Testis (tissue), 3 donors: ENCODE results near the gene PHAF1. TPM values are rescaled to one million over a fixed set of nuclear protein-coding genes. Genes with fewer than 3 reads are reported as not detected.

Experiments
- DNase-seq: peaks from one replicate; pipeline ENCODE4 v3.0.0-alpha.2; 2019
- H3K27ac ChIP-seq, 2 donors: fragments of 200-600 bp; sonication (generic); one replicate each; pipeline ENCODE4 v1.5.1; 2019
- H3K27me3 ChIP-seq: fragments of 200-600 bp; sonication (generic); one replicate; pipeline ENCODE4 v1.5.1; 2019
- H3K36me3 ChIP-seq: fragments of 200-600 bp; sonication (generic); one replicate; pipeline ENCODE4 v1.5.1; 2017; ENCODE audit warnings: low read depth; ENCODE audit errors: missing control alignments
- H3K4me1 ChIP-seq: fragments of 200-600 bp; sonication (generic); one replicate; pipeline ENCODE4 v1.5.1; 2019
- H3K4me3 ChIP-seq, 2 donors: fragments of 200-600 bp; sonication (generic); one replicate each; pipeline ENCODE4 v1.5.1; 2017 to 2019
- H3K9me3 ChIP-seq: fragments of 200-600 bp; sonication (generic); one replicate; pipeline ENCODE4 v1.5.1; 2017
- POLR2A ChIP-seq: fragments of 450-650 bp; IDR thresholded peaks from one replicate; pipeline ENCODE4 v1.6.1; 2017; ENCODE audit warnings: antibody characterized with exemption, mild to moderate bottlenecking, moderate library complexity
- WGBS, 2 donors: methylation state at CpG; one replicate each; pipeline ENCODE4 v1.1.5; 2018; 5-methylcytosine and 5-hydroxymethylcytosine counted together
- intact Hi-C: fragments of 100-400 bp; cut with DNase I; formaldehyde crosslinking; loops from one replicate; pipeline ENCODE4 v1.15.1; 2023; ENCODE audit warnings: low total_unique reads
- polyA plus RNA-seq: library from polyadenylated mRNA; stranded (reverse); fragments of 350-450 nt; fragmentation: Illumina TruSeq; extraction: RNeasy Lipid Tissue Mini Kit (QIAGEN cat#74804); gene quantifications from one replicate; pipeline ENCODE4 v1.2.3, GENCODE V29; 2014; ENCODE audit warnings: low read depth, low replicate concordance; ENCODE audit not compliant: insufficient read depth
- total RNA-seq, 2 donors: library from RNA; depleted of rRNA; stranded (reverse); fragments of >200 nt; gene quantifications; one replicate each; pipeline ENCODE4 v1.2.3, GENCODE V29; 2016
- TF ChIP-seq, protein P1 (sequence below), 3 experiments: fragments of 450-650 bp in 2 of 3; fragments of 200-600 bp in 1 of 3; sonication (generic) in 1 of 3; IDR thresholded peaks; one replicate each; pipeline ENCODE4 v1.5.1; 2016 to 2019; ENCODE audit warnings: antibody characterized with exemption in 3 of 3, mild to moderate bottlenecking in 2 of 3, moderate library complexity in 1 of 3

Gene PHAF1
- total and polyA plus RNA-seq, 3 donors from 2014 or later: 31.2 to 41.6 (median 32.6) TPM

GRCh38 chr16:67194260-67194659, 84.5 kb downstream of the PHAF1 start:
- 93 to 95% methylated on average over 3 to 6 of the region's 6 CpGs for WGBS, 2 donors
- no peak for DNase-seq
- Histone ChIP-seq H3K27me3 (no peaks in the 10 kb centered on the region), H3K9me3 (no peaks in the 10 kb centered on the region), H3K4me1 (peaks cover 46% of the 10 kb centered on the region), H3K27ac (no peak overlapping the region), H3K4me3 (no peak overlapping the region), H3K36me3 (no peaks in the 10 kb centered on the region)
- TF ChIP-seq, protein P1, sequence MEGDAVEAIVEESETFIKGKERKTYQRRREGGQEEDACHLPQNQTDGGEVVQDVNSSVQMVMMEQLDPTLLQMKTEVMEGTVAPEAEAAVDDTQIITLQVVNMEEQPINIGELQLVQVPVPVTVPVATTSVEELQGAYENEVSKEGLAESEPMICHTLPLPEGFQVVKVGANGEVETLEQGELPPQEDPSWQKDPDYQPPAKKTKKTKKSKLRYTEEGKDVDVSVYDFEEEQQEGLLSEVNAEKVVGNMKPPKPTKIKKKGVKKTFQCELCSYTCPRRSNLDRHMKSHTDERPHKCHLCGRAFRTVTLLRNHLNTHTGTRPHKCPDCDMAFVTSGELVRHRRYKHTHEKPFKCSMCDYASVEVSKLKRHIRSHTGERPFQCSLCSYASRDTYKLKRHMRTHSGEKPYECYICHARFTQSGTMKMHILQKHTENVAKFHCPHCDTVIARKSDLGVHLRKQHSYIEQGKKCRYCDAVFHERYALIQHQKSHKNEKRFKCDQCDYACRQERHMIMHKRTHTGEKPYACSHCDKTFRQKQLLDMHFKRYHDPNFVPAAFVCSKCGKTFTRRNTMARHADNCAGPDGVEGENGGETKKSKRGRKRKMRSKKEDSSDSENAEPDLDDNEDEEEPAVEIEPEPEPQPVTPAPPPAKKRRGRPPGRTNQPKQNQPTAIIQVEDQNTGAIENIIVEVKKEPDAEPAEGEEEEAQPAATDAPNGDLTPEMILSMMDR (IDR thresholded peaks at IDR 0.05): no peak
- TF ChIP-seq POLR2A: no peak
- intact Hi-C loops: no loop called here

- no peaks in the 10 kb centered on the region for H3K9me3 ChIP-seq
- H3K4me1 ChIP-seq: peaks cover 43% of the 10 kb centered on the region
- H3K27ac ChIP-seq: no peak overlapping the region
- no peak for TF ChIP-seq POLR2A
- TF ChIP-seq, protein P1 (IDR thresholded peaks at IDR 0.05): no peak
- WGBS, 2 donors: 73% methylated on average over 4 to 5 of the region's 5 CpGs
- intact Hi-C loops: no loop called here
- H3K4me3 ChIP-seq: no peak overlapping the region
- H3K27me3 ChIP-seq: no peaks in the 10 kb centered on the region
- DNase-seq: no peak
- H3K36me3 ChIP-seq: no peaks in the 10 kb centered on the region
Measured at GRCh38 chr16:67195676-67196075, 85.9 kb downstream of the PHAF1 start.

- no peaks in the 10 kb centered on the region for H3K27me3 ChIP-seq
- WGBS, 2 donors: 100% methylated on average over 1 of the region's 1 CpG
- TF ChIP-seq, protein P1 (IDR thresholded peaks at IDR 0.05): no peak
- TF ChIP-seq POLR2A: no peak
- intact Hi-C loops: no loop called here
- DNase-seq: no peak
- H3K4me3 ChIP-seq: no peak overlapping the region
- H3K27ac ChIP-seq: no peak overlapping the region
- peaks cover 34% of the 10 kb centered on the region for H3K4me1 ChIP-seq
- H3K9me3 ChIP-seq: no peaks in the 10 kb centered on the region
- H3K36me3 ChIP-seq: no peaks in the 10 kb centered on the region
Measured at GRCh38 chr16:67196881-67197280, 87.1 kb downstream of the PHAF1 start.

DNA sequence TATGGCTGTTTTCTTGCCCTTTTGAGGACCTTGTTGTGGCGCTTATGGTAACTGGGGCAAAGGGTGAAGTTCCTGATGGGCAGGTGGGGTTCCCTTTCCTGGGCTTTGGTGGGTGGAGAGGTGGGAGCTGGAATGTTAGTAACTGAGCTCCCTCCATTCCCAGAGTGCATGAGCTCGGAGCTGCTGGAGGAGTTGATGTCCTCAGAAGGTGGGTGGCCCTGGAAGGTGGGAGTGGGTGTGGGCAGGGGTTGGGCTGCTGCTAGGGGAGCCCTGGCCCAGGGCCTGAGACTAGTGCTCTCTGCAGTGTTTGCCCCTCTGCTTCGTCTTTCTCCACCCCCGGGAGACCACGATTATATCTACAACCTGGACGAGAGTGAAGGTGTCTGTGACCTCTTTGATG, 88.0 kb downstream of the PHAF1 start:
- Histone ChIP-seq H3K9me3 (no peaks in the 10 kb centered on the region), H3K4me1 (peaks cover 31% of the 10 kb centered on the region), H3K27ac (no peak overlapping the region), H3K36me3 (no peaks in the 10 kb centered on the region), H3K27me3 (no peaks in the 10 kb centered on the region), H3K4me3 (no peak overlapping the region)
- intact Hi-C loops: no loop called here
- DNase-seq: no peak
- no peak for TF ChIP-seq POLR2A
- TF ChIP-seq, protein P1 (IDR thresholded peaks at IDR 0.05): no peak
- 76 to 77% methylated on average over 6 of the region's 6 CpGs for WGBS, 2 donors

Other genes with a start within 250 kb of the PHAF1 start
- gene PDP2, start 229.4 kb upstream of the PHAF1 start, total RNA-seq: 10 to 100 TPM; 22.9 to 23.9 TPM
- 14.0 TPM for gene PDP2, start 229.4 kb upstream of the PHAF1 start, polyA plus RNA-seq
- under 1 TPM; 0.31 to 0.39 TPM for gene CDH16, start 191.1 kb upstream of the PHAF1 start, total RNA-seq
- gene CDH16, start 191.1 kb upstream of the PHAF1 start, polyA plus RNA-seq: 2.7 TPM
- gene RRAD, start 184.4 kb upstream of the PHAF1 start, total RNA-seq: 10 to 100 TPM; 12.4 to 19.4 TPM
- 9.1 TPM for gene RRAD, start 184.4 kb upstream of the PHAF1 start, polyA plus RNA-seq
- 100 to 1,000 TPM; 113 to 179 TPM for gene CIAO2B, start 175.5 kb upstream of the PHAF1 start, total RNA-seq
- 145 TPM for gene CIAO2B, start 175.5 kb upstream of the PHAF1 start, polyA plus RNA-seq
- gene CES2, start 174.4 kb upstream of the PHAF1 start, total RNA-seq: 10 to 100 TPM; 49.1 to 51.9 TPM
- gene CES2, start 174.4 kb upstream of the PHAF1 start, polyA plus RNA-seq: 34.4 TPM
- gene CES3, start 148.7 kb upstream of the PHAF1 start, total RNA-seq: 1 to 10 TPM; 4.1 to 4.5 TPM
- gene CES3, start 148.7 kb upstream of the PHAF1 start, polyA plus RNA-seq: 1.5 TPM
- 10 to 100 TPM; 17.0 to 25.0 TPM for gene CES4A, start 121.4 kb upstream of the PHAF1 start, total RNA-seq
- gene CES4A, start 121.4 kb upstream of the PHAF1 start, polyA plus RNA-seq: 12.2 TPM
- gene CBFB, start 80.8 kb upstream of the PHAF1 start, total RNA-seq: 10 to 100 TPM; 23.3 to 34.9 TPM
- gene CBFB, start 80.8 kb upstream of the PHAF1 start, polyA plus RNA-seq: 15.3 TPM
- 10 to 100 TPM; 18.6 to 24.6 TPM for gene B3GNT9, start 41.1 kb downstream of the PHAF1 start, total RNA-seq
- 18.0 TPM for gene B3GNT9, start 41.1 kb downstream of the PHAF1 start, polyA plus RNA-seq
- gene TRADD, start 50.0 kb downstream of the PHAF1 start, total RNA-seq: 10 to 100 TPM; 15.9 to 23.9 TPM
- 7.4 TPM for gene TRADD, start 50.0 kb downstream of the PHAF1 start, polyA plus RNA-seq
- 10 to 100 TPM; 20.6 to 26.9 TPM for gene FBXL8, start 50.0 kb downstream of the PHAF1 start, total RNA-seq
- 3.7 TPM for gene FBXL8, start 50.0 kb downstream of the PHAF1 start, polyA plus RNA-seq
- 10 to 100 TPM; 63.4 to 78.3 TPM for gene HSF4, start 54.8 kb downstream of the PHAF1 start, total RNA-seq
- 20.2 TPM for gene HSF4, start 54.8 kb downstream of the PHAF1 start, polyA plus RNA-seq
- 10 to 100 TPM; 16.2 to 34.9 TPM for gene NOL3, start 60.6 kb downstream of the PHAF1 start, total RNA-seq
- 11.8 TPM for gene NOL3, start 60.6 kb downstream of the PHAF1 start, polyA plus RNA-seq
- gene MATCAP1, start 74.0 kb downstream of the PHAF1 start, total RNA-seq: 10 to 100 TPM; 65.1 to 89.4 TPM
- 44.6 TPM for gene MATCAP1, start 74.0 kb downstream of the PHAF1 start, polyA plus RNA-seq
- 1 to 10 TPM; 5.1 to 9.0 TPM for gene EXOC3L1, start 80.2 kb downstream of the PHAF1 start, total RNA-seq
- gene EXOC3L1, start 80.2 kb downstream of the PHAF1 start, polyA plus RNA-seq: 2.6 TPM
- gene E2F4, start 82.2 kb downstream of the PHAF1 start, total RNA-seq: 100 to 1,000 TPM; 110 to 126 TPM
- gene E2F4, start 82.2 kb downstream of the PHAF1 start, polyA plus RNA-seq: 72.5 TPM
- 10 to 100 TPM in 1 of 2 donors, 1 to 10 TPM in 1; 9.3 to 10.5 TPM for gene ELMO3, start 89.2 kb downstream of the PHAF1 start, total RNA-seq
- gene ELMO3, start 89.2 kb downstream of the PHAF1 start, polyA plus RNA-seq: 22.2 TPM
- gene TMEM208, start 117.2 kb downstream of the PHAF1 start, total RNA-seq: 10 to 100 TPM; 57.4 to 66.8 TPM
- 55.6 TPM for gene TMEM208, start 117.2 kb downstream of the PHAF1 start, polyA plus RNA-seq
- gene FHOD1, start 137.5 kb downstream of the PHAF1 start, total RNA-seq: 10 to 100 TPM; 28.8 to 40.0 TPM
- gene FHOD1, start 137.5 kb downstream of the PHAF1 start, polyA plus RNA-seq: 17.0 TPM
- gene SLC9A5, start 139.0 kb downstream of the PHAF1 start, total RNA-seq: 10 to 100 TPM in 1 of 2 donors, 1 to 10 TPM in 1; 6.8 to 15.7 TPM
- gene SLC9A5, start 139.0 kb downstream of the PHAF1 start, polyA plus RNA-seq: 4.8 TPM
- 100 to 1,000 TPM in 1 of 2 donors, 10 to 100 TPM in 1; 86.5 to 137 TPM for gene PLEKHG4, start 169.6 kb downstream of the PHAF1 start, total RNA-seq
- 102 TPM for gene PLEKHG4, start 169.6 kb downstream of the PHAF1 start, polyA plus RNA-seq
- gene KCTD19, start 216.8 kb downstream of the PHAF1 start, total RNA-seq: 100 to 1,000 TPM in 1 of 2 donors, 10 to 100 TPM in 1; 59.2 to 102 TPM
- gene KCTD19, start 216.8 kb downstream of the PHAF1 start, polyA plus RNA-seq: 144 TPM
- gene LRRC36, start 216.9 kb downstream of the PHAF1 start, total RNA-seq: 10 to 100 TPM; 28.3 to 40.9 TPM
- gene LRRC36, start 216.9 kb downstream of the PHAF1 start, polyA plus RNA-seq: 94.5 TPM